ENCODE results near the gene GBX1.
A peak's percentile ranks its signal among the peaks of the same experiment; 100 is the strongest.

Gene GBX1

GRCh38 chr7:151193203-151193978, 25.9 kb upstream of the GBX1 start:
- DNase-seq = no peak

DNA sequence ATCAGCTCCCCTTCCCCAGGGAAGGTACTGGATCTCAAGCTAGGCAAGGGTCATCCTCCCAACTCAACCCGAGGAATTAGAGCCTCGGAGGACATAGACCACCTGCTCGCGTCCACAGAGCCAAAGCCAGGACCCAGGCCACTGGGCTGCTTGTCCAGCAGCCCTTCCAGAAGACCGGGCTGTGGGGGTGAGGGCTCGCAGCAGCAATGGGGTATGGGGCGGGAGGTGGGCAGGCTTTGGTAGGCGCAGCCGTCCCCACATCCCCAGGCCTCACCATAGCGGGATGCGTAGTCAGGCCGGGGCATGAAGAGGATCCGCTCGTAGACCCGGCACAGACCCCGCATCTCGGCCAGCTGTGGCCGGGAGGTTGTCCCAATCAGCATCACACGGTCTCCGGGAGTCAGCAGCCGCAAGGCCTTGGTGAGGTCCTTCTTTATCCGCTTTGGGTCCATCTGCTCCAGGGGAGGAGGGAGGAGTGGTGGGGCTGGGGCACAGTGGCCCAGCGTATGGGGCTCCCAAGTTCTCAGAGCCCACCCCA, 24.6 kb upstream of the GBX1 start:
- DNase-seq = no peak

GRCh38 chr7:151191544-151191943, 24.1 kb upstream of the GBX1 start:
- no peak for DNase-seq

GRCh38 chr7:151189038-151189437, 21.5 kb upstream of the GBX1 start:
- DNase-seq = no peak

GRCh38 chr7:151188252-151188542, 20.7 kb upstream of the GBX1 start:
- no peak for DNase-seq

DNA sequence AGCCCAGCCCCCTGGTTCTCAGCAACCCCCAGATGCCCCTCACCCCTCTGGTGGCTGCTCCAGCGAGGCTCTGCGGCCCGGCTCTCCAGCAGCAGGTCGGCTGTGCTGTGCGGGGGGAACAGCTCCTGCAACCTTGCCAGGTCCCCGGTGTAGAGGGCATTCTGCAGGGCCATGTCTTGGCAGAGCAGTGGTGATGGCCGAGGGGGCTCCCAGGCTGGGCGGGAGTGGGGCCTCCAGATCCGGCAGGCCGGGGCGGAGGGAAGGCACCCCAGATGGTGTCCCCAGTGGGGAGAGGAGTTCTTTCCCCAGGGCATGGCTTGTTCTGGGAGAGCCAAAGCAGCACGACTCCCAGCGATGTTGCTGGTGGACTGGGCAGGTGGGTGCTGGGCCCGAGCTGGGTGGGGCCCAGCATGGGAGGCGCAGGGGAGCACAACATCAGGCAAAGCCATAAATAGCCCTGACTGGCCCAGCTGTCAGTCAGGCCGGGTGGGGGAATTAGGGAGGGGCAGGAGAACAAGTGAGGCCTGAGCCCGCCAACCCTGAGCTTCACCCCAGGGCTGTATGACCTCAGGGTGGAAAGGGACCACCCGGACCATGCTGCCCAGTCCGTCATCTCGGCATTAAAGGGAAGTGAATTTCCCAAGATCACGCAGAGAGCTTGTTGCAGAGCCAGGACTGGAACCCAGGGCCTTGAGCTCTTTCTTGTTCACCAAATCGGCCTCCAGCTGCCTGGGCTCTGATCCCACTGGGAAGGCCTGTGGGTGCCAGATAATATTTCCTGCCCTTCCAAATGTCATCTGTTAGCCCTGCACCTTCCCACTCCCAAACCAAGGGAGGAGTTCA, 20.1 kb upstream of the GBX1 start:
- no peak for DNase-seq

- DNase-seq = no peak
Measured at GRCh38 chr7:151186640-151187408, 19.3 kb upstream of the GBX1 start, which contains the start of gene ASB10. ASB10 (minus strand) TSS chr7:151187250; CDS start chr7:151187130, 120 bp downstream.

DNA sequence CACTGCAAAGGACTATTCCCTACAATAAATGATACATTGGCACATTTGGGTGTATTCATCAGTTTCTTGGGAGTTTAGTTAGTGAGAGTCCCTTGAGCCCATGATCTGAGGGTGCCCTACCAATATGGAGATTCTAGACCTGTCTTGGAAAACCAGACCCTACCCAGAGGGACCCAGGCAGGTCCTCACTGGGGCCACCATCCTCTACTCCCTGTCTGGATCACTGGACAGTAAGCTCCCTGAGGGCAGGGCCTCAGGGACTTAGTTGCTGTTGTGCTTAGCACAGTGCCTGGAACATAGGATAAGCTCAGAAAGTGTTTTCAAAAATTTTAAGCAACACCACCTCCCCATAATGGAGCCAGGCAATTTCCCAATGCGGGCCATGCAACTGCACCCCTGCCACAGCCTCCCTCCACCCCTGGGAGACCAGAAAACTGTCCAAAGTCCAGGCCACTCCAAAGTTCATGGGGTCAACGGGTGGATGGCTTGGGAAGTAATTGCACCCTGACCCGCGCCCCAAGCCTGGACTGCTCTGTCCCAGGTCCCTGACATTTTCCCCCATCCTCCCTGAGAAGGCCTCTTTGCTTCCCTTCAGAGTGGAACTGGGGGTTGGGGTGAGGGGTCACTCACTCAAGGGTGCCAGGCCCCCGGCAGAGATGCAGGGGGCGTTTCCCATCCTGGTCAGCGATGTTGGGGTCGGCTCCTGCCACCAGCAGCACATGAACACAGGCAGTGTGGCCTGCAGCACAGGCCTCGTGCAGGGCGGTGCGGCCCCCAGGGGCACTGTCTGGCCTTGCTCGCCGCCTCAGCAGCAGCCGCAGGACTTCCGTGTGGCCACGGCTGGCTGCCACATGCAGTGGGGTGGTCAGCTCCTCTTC, 18.5 kb upstream of the GBX1 start:
- no peak for DNase-seq

DNA sequence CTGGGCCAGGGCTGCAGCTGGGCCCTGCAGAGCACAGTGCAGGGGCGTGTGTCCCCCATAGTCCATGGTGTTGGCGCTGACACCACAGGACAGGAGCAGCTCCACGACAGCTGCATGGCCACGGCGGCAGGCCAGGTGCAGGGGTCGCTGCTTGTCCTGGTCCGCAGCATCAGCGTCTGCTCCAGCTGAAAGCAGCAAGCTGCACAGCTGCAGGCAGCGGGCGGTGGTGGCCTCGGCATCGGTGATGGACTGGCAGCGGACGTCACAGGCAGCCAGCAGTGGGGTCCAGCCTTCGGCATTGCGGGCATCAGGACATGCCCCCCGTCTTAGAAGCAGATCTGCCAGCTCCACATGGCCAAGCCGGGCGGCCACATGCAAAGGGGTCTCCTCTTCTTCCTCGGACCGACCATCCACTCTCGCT, 13.5 kb upstream of the GBX1 start:
- DNase-seq = no peak

DNA sequence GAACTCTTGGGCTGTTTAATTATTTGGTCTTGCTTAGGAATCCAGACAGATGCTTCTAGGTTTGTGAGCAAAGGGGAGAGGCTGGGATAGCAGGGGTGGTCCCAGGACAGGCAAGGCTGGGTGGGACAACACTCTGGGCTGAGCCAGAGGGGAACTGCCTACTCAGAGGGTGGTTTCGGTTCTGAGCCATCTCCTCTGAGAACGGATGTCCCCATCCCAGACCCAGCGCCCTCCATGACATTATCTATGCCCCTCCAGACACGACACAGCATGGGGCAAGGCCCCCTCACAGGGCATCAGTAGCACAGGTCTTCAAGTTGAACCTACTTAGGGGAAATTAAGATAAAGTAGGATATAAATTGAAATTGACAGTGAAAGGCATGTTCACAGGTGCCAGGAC, 12.5 kb upstream of the GBX1 start:
- no peak for DNase-seq

GRCh38 chr7:151179287-151179860, 11.9 kb upstream of the GBX1 start:
- DNase-seq = no peak

- no peak for DNase-seq
Measured at GRCh38 chr7:151178831-151179230, 11.3 kb upstream of the GBX1 start.

DNA sequence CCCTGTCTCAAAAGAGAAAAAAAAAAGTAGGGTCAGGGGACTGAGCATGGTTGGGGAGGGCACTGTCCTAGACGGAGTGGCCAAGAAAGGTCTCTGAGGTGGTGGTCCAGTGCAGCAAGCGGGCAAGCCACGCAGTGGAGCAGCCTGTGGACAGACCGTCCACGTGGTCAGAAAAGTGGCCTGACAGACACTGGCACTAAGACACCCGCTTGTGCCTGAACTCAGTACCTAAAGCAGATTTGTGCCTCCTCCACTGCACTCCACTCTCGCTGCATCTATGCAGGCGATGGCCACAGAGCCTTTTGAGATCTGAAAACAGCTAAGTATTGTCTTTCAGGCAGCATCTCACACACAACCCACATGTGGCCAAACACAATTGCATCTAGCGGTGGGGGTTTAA, 10.7 kb upstream of the GBX1 start:
- DNase-seq = no peak

- no peak for DNase-seq
Measured at GRCh38 chr7:151177310-151177709, 9.8 kb upstream of the GBX1 start.

DNA sequence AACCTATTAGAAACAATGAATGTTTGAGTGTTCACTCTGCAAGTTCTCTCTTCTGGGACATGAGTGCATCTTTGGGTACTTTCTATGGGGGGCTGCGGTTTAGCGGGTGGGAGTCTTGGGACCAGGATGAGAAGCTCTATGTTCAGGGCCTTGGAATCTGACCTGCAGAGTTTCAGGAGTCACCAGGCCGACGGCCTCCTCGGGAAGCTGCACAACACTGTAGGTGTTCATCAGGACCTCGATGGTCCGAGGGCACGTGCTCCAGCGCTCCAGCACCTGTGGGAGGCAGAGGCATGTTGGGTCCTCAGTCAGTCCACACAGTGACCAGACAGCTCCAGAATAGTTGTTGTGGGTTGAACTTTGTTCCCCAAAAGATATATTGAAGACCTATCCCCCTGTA, 8.9 kb upstream of the GBX1 start:
- DNase-seq = no peak

GRCh38 chr7:151175793-151176311, 8.4 kb upstream of the GBX1 start:
- no peak for DNase-seq

DNA sequence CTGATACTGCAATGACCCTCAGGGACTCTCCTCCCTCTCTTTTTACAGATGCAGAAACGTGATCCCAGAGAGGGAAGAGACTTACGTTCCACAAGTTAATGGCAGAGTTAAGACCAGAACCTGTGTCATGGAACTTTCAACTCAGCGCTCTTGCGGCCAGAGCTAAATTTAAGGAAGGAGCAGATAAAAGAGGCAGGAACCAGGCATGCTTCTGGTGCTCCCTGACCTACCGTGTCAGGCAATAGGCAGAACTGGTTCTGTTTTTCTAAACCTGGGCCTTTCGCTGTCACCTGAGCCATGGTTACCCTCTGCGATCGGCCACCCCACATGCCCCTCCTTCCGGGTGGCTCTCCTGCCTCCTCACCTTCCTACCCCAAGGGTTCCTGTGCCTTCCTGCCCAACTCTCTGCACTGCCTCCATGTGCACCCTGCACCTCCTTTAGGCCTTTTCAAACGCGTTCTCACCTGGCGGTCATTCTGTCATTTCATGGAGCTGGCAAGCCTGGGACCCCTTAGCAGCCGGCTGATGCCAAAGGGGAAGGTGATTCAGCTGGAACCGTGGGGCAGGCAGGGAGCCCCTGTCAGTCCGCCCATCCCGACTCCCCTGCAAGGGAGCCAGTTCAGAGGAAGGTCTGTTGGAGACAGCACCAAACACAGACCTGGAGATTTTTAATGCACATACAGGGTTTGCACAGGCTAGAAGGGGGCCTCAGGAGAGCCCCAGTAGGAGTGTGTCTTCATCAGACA, 7.7 kb upstream of the GBX1 start:
- DNase-seq = no peak

GRCh38 chr7:151174246-151175046, 7.0 kb upstream of the GBX1 start:
- peak in 2 of 3 donors; percentile 22 to 26 for DNase-seq

DNA sequence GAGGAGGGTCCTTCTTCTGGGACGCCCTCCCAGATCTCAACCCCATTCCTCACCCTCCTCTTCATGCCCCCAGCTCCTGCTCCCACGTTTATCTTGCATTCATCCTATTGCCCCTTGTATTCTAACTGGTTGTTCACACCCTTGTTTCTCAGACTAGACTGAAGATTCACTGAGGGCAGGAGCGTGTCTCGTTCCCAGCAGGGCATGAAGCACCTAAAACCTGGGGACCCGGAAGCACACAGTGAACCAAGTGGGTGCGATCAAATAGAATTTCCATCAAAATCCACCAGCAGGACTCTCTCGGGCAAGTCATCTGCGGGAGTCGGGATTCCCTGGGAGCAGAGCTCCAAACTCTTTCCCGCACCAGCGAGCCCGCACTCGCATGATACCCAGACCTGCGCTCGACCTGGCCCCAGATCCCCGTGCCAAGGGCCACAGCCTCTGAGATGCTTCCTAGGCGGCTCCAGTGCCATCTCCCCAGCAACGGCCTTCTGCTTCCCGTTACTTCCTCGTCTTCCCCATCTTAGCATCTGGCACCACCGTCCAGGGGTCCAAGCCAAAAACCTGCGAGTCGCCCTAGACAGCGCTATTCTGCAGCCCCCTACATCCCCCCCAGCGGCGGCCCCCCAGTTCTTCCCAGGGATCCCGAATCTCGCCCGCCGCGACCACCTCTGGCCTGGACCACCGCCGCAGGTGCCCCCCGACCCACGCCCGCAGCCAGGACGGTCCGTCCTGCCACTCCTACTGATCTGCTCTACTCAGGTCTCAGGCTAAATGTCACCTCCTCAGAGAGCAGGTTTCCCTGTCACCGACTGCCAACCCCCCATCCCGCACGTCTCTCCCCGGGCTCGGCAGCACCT, 6.1 kb upstream of the GBX1 start:
- no peak for DNase-seq
